Subcutaneous adipose tissue (tissue), 4 donors: ENCODE data around the gene LDLRAD1. TPM values are rescaled to one million over a fixed set of nuclear protein-coding genes. Genes with fewer than 3 reads are reported as not detected.

Experiments used
- total RNA-seq, 4 donors: library from RNA; depleted of rRNA; stranded (reverse); fragments of >200 nt; gene quantifications; one replicate each; pipeline ENCODE4 v1.1.0, GENCODE V29; 2016
- TF ChIP-seq, protein P1 (sequence below): fragments of 450-650 bp; IDR thresholded peaks from one replicate; pipeline ENCODE4 v1.5.1; 2016; ENCODE audit warnings: low read depth, mild to moderate bottlenecking, control low read depth, antibody characterized with exemption, moderate library complexity

The LDLRAD1 gene
- total RNA-seq, 4 donors from 2014 or later, result not detected

DNA sequence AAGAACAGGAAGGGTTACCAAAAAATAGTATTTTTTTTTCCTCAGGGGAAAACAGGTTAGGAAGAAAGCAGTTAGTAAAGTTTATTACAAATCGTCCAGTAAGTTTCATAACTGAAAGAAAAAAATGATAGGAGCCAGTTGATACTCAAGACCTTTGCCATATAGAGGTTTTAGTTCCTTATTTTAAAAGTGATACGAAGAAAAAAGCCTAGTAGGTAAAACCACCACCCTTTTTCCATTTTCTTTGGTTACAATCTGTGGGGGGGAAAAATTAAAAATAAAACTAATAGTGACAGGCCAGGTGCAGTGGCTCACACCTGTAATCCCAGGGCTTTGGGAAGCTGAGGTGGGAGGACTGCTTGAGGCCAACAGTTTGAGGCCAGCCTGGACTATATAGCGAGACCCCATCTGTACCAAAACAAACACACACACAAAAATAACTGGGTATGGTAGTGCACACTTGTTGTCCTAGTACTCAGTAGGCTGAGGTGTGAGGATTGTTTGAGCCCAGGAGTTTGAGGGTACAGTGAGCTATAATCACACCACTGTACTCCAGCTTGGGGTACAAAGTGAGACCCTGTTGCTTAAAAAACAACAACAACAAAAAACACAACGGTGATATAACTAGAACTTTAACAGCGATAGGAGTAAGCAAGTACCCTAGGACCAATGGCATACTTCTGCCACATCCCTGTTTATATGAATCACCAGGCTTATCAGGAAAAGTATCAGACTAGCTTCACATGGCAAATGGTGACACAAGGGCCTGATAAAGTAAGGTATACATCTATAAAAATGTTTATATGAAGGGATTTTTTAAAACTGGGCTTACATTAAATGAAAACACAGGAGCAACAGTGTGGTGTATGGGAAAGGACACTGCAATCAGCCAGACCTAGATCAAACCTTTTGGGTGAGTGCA, 29.7 kb upstream of the LDLRAD1 start:
- TF ChIP-seq, protein P1, sequence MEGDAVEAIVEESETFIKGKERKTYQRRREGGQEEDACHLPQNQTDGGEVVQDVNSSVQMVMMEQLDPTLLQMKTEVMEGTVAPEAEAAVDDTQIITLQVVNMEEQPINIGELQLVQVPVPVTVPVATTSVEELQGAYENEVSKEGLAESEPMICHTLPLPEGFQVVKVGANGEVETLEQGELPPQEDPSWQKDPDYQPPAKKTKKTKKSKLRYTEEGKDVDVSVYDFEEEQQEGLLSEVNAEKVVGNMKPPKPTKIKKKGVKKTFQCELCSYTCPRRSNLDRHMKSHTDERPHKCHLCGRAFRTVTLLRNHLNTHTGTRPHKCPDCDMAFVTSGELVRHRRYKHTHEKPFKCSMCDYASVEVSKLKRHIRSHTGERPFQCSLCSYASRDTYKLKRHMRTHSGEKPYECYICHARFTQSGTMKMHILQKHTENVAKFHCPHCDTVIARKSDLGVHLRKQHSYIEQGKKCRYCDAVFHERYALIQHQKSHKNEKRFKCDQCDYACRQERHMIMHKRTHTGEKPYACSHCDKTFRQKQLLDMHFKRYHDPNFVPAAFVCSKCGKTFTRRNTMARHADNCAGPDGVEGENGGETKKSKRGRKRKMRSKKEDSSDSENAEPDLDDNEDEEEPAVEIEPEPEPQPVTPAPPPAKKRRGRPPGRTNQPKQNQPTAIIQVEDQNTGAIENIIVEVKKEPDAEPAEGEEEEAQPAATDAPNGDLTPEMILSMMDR, result no peak

DNA sequence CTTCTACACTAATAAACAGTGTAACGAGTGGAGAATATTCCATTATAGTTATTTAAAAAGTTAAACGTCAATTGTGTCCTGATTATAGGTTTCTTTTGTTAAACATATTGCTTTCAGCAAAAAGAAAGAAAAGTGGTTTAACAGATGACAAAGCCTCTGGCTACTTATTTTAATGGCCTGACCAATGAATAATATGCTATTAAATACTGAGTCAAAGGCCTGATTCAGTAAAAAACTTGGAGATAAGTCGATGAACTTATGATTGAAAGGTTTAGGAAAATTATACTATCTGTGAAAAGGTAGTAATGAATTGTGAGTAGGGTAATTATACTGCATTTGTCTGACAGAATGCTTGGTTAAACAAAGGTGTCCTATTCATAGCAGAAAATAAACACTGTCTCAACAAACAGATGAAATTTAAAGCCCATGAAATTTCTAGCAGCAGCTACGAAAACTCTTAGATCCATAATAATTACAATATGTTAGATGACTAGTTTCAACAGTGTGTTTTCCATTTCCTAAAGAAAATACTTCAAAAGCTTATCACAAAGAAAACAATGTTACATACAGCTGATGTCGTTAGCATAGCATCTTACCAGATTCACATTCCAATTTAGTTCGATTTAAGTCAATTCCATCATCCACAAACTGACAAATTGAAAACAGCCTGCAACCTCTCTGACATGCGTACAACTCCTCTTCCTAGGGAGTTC, 28.8 kb upstream of the LDLRAD1 start:
- TF ChIP-seq, protein P1, result no peak

DNA sequence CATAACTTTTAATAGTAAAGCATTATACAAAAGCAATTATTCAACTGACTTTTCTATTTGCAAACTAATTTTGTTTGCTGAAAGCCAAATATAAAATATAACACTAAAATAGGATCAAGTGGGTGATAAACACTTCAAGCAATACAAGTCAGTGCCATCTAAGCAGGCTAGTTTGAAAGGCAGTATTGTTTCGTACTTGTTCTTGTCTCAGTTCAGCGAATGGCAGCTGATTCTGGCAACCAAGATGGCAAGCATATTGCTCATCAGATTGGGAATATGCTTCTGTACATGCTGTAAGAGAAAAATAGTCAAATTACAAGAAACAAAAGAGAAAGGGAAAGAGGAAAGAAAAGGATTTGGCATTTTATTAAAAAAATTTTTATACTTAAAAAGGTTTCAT, 27.5 kb upstream of the LDLRAD1 start:
- TF ChIP-seq, protein P1, result no peak

DNA sequence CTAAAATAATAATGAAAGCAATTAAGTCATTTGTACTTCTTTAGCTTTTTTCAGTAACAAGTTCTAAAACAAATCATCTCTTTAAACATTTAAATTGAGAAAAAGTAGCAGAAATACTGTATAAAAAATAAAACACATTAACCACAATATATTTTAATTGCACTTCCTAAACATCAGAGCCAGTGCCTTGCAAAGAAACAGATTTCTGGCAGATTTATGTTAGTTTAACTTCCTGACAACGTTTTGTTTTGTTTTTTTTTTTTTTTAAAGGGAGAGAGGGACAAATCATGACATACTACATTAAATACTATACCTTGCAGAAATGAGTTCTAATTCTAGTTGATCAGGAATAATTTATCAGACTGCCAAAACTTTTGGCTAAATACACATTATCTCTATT, 23.8 kb upstream of the LDLRAD1 start:
- TF ChIP-seq, protein P1, result no peak

DNA sequence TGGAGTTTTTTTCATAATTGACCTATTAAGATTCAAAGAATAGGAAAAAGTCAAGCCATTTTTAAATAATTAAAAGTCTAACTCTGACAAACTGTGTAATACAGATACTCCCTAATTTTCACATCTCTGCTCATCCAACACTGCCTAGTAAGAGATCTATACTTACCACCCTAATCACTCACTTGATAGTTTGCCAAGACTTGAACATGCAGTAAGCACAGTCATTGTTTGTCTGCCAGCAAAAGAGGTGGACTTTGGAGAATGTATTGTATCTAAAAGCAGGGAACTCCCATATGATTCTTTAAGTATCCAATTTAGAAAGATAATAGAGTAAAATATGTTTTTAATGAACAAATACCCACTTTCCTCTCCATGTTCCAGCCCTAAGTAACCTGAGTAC, 19.5 kb upstream of the LDLRAD1 start:
- TF ChIP-seq, protein P1, result no peak

DNA sequence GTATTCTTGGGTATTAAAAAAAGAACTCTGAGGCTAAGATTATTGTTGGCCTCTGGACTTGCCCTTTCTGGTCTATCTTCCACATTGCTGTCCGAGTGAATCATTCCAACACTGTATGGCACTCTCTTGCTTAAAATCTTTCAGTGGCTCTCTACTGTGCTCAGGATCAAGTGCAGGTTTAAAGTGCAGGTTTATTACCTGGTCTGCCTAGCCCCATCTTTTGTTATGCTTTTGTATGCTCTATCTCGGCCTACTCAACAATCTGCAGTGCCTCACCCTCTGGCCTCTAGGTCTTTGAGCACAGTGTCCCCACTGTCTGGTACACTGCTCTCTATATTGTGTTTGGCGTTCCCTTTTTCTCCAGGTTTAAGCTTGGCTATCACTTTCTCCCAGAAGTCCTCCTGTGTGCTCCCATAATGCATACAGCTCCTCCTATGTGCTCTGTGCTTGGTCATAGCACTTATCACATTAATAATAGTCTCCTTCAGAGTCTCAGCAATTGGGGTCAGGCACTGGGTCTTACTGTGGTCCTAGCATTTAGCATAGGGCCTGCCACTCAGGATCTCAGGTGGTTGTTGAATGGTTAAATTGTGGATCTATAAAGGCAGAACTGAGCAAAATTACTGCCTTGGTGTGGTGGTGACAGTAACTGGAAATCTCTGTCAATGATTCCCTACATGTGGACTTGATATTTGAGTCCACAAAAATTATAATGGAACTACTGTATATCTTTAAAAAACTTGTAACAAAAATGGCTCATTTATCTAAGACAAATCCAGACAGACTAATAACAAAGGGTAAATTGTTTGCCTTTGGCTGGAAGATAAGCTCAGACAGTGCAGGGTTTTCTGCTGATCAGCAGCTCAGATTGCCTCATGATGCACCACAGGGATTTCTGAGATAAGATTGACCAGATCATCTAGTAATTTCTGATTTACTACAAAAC, 10.6 kb upstream of the LDLRAD1 start:
- TF ChIP-seq, protein P1, result no peak
